ENCODE results near the gene LRG1. TPM values are rescaled to one million over a fixed set of nuclear protein-coding genes. Genes with fewer than 3 reads are reported as not detected.

The LRG1 gene
- total and polyA plus RNA-seq, 2 experiments from 2014 or later: 0.66 to 0.68 TPM

GRCh38 chr19:4493104-4493928 is 46.5 kb downstream of the LRG1 start:
- peaks cover 30% of the 10 kb centered on the region for H3K36me3 ChIP-seq
- no peak overlapping the region for H3K4me3 ChIP-seq
- H3K27me3 ChIP-seq: no peaks in the 10 kb centered on the region
- DNase-seq (ENCODE audit: low read depth in 1 of 2, low spot score in 1 of 2): no peak
- H3K9me3 ChIP-seq (ENCODE audit: low read depth): no peaks in the 10 kb centered on the region
- H3K27ac ChIP-seq: no peak overlapping the region
- H3K4me1 ChIP-seq (ENCODE audit: low read depth): no peaks in the 10 kb centered on the region
- no peak for TF ChIP-seq CTCF (IDR thresholded peaks at IDR 0.05; ENCODE audit: low read depth, low read length)

- TF ChIP-seq CTCF (IDR thresholded peaks at IDR 0.05; ENCODE audit: low read depth, low read length): no peak
- H3K9me3 ChIP-seq (ENCODE audit: low read depth): no peaks in the 10 kb centered on the region
- DNase-seq (ENCODE audit: low read depth in 1 of 2, low spot score in 1 of 2): no peak
- peaks cover 29% of the 10 kb centered on the region for H3K36me3 ChIP-seq
- no peak overlapping the region for H3K4me3 ChIP-seq
- no peaks in the 10 kb centered on the region for H3K4me1 ChIP-seq (ENCODE audit: low read depth)
- H3K27ac ChIP-seq: no peak overlapping the region
- H3K27me3 ChIP-seq: no peaks in the 10 kb centered on the region
These were observed 47.3 kb downstream of the LRG1 start for GRCh38 chr19:4492337-4493103.

GRCh38 chr19:4491446-4491845 is 48.4 kb downstream of the LRG1 start:
- no peak for DNase-seq (ENCODE audit: low read depth in 1 of 2, low spot score in 1 of 2)
- Histone ChIP-seq H3K4me1 (ENCODE audit: low read depth) (no peaks in the 10 kb centered on the region), H3K9me3 (ENCODE audit: low read depth) (no peaks in the 10 kb centered on the region), H3K27me3 (no peaks in the 10 kb centered on the region), H3K4me3 (no peak overlapping the region), H3K27ac (no peak overlapping the region), H3K36me3 (peaks cover 23% of the 10 kb centered on the region)
- no peak for TF ChIP-seq CTCF (IDR thresholded peaks at IDR 0.05; ENCODE audit: low read depth, low read length)

- no peaks in the 10 kb centered on the region for H3K9me3 ChIP-seq (ENCODE audit: low read depth)
- H3K4me1 ChIP-seq (ENCODE audit: low read depth): no peaks in the 10 kb centered on the region
- H3K27me3 ChIP-seq: no peaks in the 10 kb centered on the region
- no peak overlapping the region for H3K4me3 ChIP-seq
- H3K36me3 ChIP-seq: peaks cover 17% of the 10 kb centered on the region
- TF ChIP-seq CTCF (IDR thresholded peaks at IDR 0.05; ENCODE audit: low read depth, low read length): no peak
- no peak overlapping the region for H3K27ac ChIP-seq
- DNase-seq (ENCODE audit: low read depth in 1 of 2, low spot score in 1 of 2): no peak
These were observed 51.3 kb downstream of the LRG1 start for GRCh38 chr19:4488496-4488895.

GRCh38 chr19:4487572-4487971 is 52.3 kb downstream of the LRG1 start:
- Histone ChIP-seq H3K4me3 (no peak overlapping the region), H3K4me1 (ENCODE audit: low read depth) (no peaks in the 10 kb centered on the region), H3K36me3 (peaks cover 13% of the 10 kb centered on the region), H3K27ac (no peak overlapping the region), H3K27me3 (no peaks in the 10 kb centered on the region), H3K9me3 (ENCODE audit: low read depth) (no peaks in the 10 kb centered on the region)
- DNase-seq (ENCODE audit: low read depth in 1 of 2, low spot score in 1 of 2): no peak
- TF ChIP-seq CTCF (IDR thresholded peaks at IDR 0.05; ENCODE audit: low read depth, low read length): no peak

Other genes with a start within 250 kb of the LRG1 start
- gene TMIGD2, start 237.6 kb downstream of the LRG1 start, total RNA-seq: 0.92 and 2.5 TPM in 2 replicates
- 0.84 and 2.9 TPM in 2 replicates for gene TMIGD2, start 237.6 kb downstream of the LRG1 start, polyA plus RNA-seq
- gene FSD1, start 235.4 kb downstream of the LRG1 start, total RNA-seq: 16.3 and 24.7 TPM in 2 replicates
- 18.5 and 23.2 TPM in 2 replicates for gene FSD1, start 235.4 kb downstream of the LRG1 start, polyA plus RNA-seq
- gene STAP2, start 201.2 kb downstream of the LRG1 start, total RNA-seq: 12.3 and 18.0 TPM in 2 replicates
- 18.7 and 20.3 TPM in 2 replicates for gene STAP2, start 201.2 kb downstream of the LRG1 start, polyA plus RNA-seq
- gene MPND, start 196.5 kb downstream of the LRG1 start, total RNA-seq: 14.4 and 19.8 TPM in 2 replicates
- 19.2 and 24.3 TPM in 2 replicates for gene MPND, start 196.5 kb downstream of the LRG1 start, polyA plus RNA-seq
- 87.2 and 97.9 TPM in 2 replicates for gene SH3GL1, start 139.5 kb downstream of the LRG1 start, total RNA-seq
- gene SH3GL1, start 139.5 kb downstream of the LRG1 start, polyA plus RNA-seq: 92.6 and 92.8 TPM in 2 replicates
- gene CHAF1A, start 137.4 kb downstream of the LRG1 start, total RNA-seq: 15.3 and 20.0 TPM in 2 replicates
- gene CHAF1A, start 137.4 kb downstream of the LRG1 start, polyA plus RNA-seq: 19.7 and 38.9 TPM in 2 replicates
- 147 and 192 TPM in 2 replicates for gene UBXN6, start 82.2 kb downstream of the LRG1 start, total RNA-seq
- 33.7 and 46.2 TPM in 2 replicates for gene UBXN6, start 82.2 kb downstream of the LRG1 start, polyA plus RNA-seq
- 186 and 246 TPM in 2 replicates for gene HDGFL2, start 67.7 kb downstream of the LRG1 start, total RNA-seq
- gene HDGFL2, start 67.7 kb downstream of the LRG1 start, polyA plus RNA-seq: 123 and 140 TPM in 2 replicates
- gene PLIN4, start 21.6 kb downstream of the LRG1 start, total RNA-seq: 0.07 and 0.42 TPM in 2 replicates
- gene PLIN4, start 21.6 kb downstream of the LRG1 start, polyA plus RNA-seq: 0.54 and 0.81 TPM in 2 replicates
- 4.5 and 10.1 TPM in 2 replicates for gene PLIN5, start 4.8 kb downstream of the LRG1 start, total RNA-seq
- gene PLIN5, start 4.8 kb downstream of the LRG1 start, polyA plus RNA-seq: 8.7 and 10.8 TPM in 2 replicates
- gene SEMA6B, start 19.6 kb upstream of the LRG1 start, total RNA-seq: 74.8 and 130 TPM in 2 replicates
- gene SEMA6B, start 19.6 kb upstream of the LRG1 start, polyA plus RNA-seq: 10.5 and 23.0 TPM in 2 replicates
- gene TNFAIP8L1, start 99.5 kb upstream of the LRG1 start, total RNA-seq: 2.2 and 18.1 TPM in 2 replicates
- 5.1 and 18.7 TPM in 2 replicates for gene TNFAIP8L1, start 99.5 kb upstream of the LRG1 start, polyA plus RNA-seq
- 47.9 and 107 TPM in 2 replicates for gene MYDGF, start 130.3 kb upstream of the LRG1 start, total RNA-seq
- gene MYDGF, start 130.3 kb upstream of the LRG1 start, polyA plus RNA-seq: 122 and 206 TPM in 2 replicates
- 47.5 and 50.4 TPM in 2 replicates for gene DPP9, start 183.8 kb upstream of the LRG1 start, total RNA-seq
- gene DPP9, start 183.8 kb upstream of the LRG1 start, polyA plus RNA-seq: 19.8 and 25.4 TPM in 2 replicates